IMR-90 (cell line): ENCODE measurements around the gene ACVR2B.

Source experiments
- BHLHE40 ChIP-seq: fragments of 150-350 bp; IDR thresholded peaks from 2 replicates; pipeline ENCODE4 v1.6.1; 2016; ENCODE audit warnings: mild to moderate bottlenecking, low read depth, low read length
- CHD1 ChIP-seq: IDR thresholded peaks from 2 replicates; pipeline ENCODE4 v1.6.1; 2012; ENCODE audit warnings: low read depth, low read length, improper control_type of control experiment
- CTCF ChIP-seq: conservative IDR thresholded peaks from 2 replicates; pipeline ENCODE4 v1.5.1; 2012; ENCODE audit warnings: mild to moderate bottlenecking, low read depth, low read length, improper control_type of control experiment
- RAD21 ChIP-seq: IDR thresholded peaks from 2 replicates; pipeline ENCODE4 v1.6.1; 2012; ENCODE audit warnings: low read length, improper control_type of control experiment

- no peak for TF ChIP-seq RAD21
- TF ChIP-seq BHLHE40, result no peak
- no peak for TF ChIP-seq CTCF
- TF ChIP-seq CHD1, result no peak
These were observed 6.9 kb downstream of the ACVR2B start for GRCh38 chr3:38460377-38461270.
